GM21515 (cell line): ENCODE measurements around the gene REXO1.

Source experiments
- ATAC-seq: cut with Tn5 transposase; IDR thresholded peaks from one replicate; pipeline ENCODE4 v1.9.1; 2021; ENCODE audit not compliant: unreplicated experiment

Gene REXO1

GRCh38 chr19:1836458-1837221 lies 11.6 kb downstream of the REXO1 start:
- no peak for ATAC-seq

GRCh38 chr19:1833540-1833939 lies 14.7 kb downstream of the REXO1 start:
- no peak for ATAC-seq

GRCh38 chr19:1832046-1832663 lies 16.1 kb downstream of the REXO1 start:
- no peak for ATAC-seq

GRCh38 chr19:1830978-1831377 lies 17.3 kb downstream of the REXO1 start:
- no peak for ATAC-seq

GRCh38 chr19:1830568-1830967 lies 17.7 kb downstream of the REXO1 start:
- ATAC-seq, result no peak

- no peak for ATAC-seq
These were observed 18.3 kb downstream of the REXO1 start for GRCh38 chr19:1829958-1830357.

- no peak for ATAC-seq
These were observed 19.7 kb downstream of the REXO1 start for GRCh38 chr19:1828279-1829238.

GRCh38 chr19:1827566-1828278 lies 20.6 kb downstream of the REXO1 start:
- ATAC-seq, result no peak

GRCh38 chr19:1826557-1827521 lies 21.4 kb downstream of the REXO1 start:
- no peak for ATAC-seq

- no peak for ATAC-seq
These were observed 22.2 kb downstream of the REXO1 start for GRCh38 chr19:1825909-1826556.

- ATAC-seq, result no peak
These were observed 24.0 kb downstream of the REXO1 start for GRCh38 chr19:1824252-1824622.

- ATAC-seq, result no peak
These were observed 24.6 kb downstream of the REXO1 start for GRCh38 chr19:1823539-1824251.

- no peak for ATAC-seq
These were observed 25.3 kb downstream of the REXO1 start for GRCh38 chr19:1823020-1823419.

GRCh38 chr19:1822210-1822609 lies 26.1 kb downstream of the REXO1 start:
- no peak for ATAC-seq

- no peak for ATAC-seq
These were observed 28.7 kb downstream of the REXO1 start for GRCh38 chr19:1819341-1820255.

GRCh38 chr19:1818549-1819195 lies 29.6 kb downstream of the REXO1 start:
- no peak for ATAC-seq

GRCh38 chr19:1817553-1818179 lies 30.6 kb downstream of the REXO1 start:
- ATAC-seq, result no peak
